SK-N-SH (cell line): ENCODE results near the gene RP2. TPM values are rescaled to one million over a fixed set of nuclear protein-coding genes. Genes with fewer than 3 reads are reported as not detected.

Experiments
- CTCF ChIA-PET: fragments of 300-600, 350-600 bp; formaldehyde crosslinking; extraction: SDS; loops from one replicate; lab custom pipeline; 2021; lab: Yijun Ruan, JAX
- POLR2A ChIA-PET: fragments of 350-600 bp; sonication (Branson Sonifier 250); formaldehyde crosslinking; extraction: SDS; loops from one replicate; lab custom pipeline; 2020; ENCODE audit warnings: antibody characterized with exemption, inconsistent platforms; lab: Yijun Ruan, JAX
- DNase-seq: peaks from one replicate; pipeline ENCODE4 v3.0.0; 2012
- H2AFZ ChIP-seq: fragments of 200-600 bp; sonication (generic); 2 replicates; pipeline ENCODE4 v1.8.1; 2016; ENCODE audit warnings: antibody characterized with exemption, mild to moderate bottlenecking, low read depth
- H3F3A ChIP-seq: fragments of 200-600 bp; sonication (generic); replicated peaks from 2 replicates; pipeline ENCODE3; 2016; ENCODE audit warnings: antibody characterized with exemption, mild to moderate bottlenecking; ENCODE audit not compliant: insufficient read depth
- H3K27ac ChIP-seq, 2 experiments: fragments of 200-500 bp in 1 of 2; fragments of 200-600 bp in 1 of 2; sonication (Bioruptor generic) in 1 of 2; sonication (generic), shearing (Covaris generic) in 1 of 2; 2 replicates each; pipeline versions ENCODE4 v1.5.1 to v1.6.1; 2014 to 2016; ENCODE audit warnings: low read depth in 2 of 2, inconsistent platforms in 1 of 2, low read length in 1 of 2, mild to moderate bottlenecking in 1 of 2, mixed read lengths in 1 of 2
- H3K27me3 ChIP-seq: fragments of 200-600 bp; sonication (generic), shearing (Covaris generic); 2 replicates; pipeline ENCODE4 v1.6.1; 2016; ENCODE audit warnings: mixed run types; ENCODE audit not compliant: insufficient read depth
- H3K36me3 ChIP-seq, 2 experiments: fragments of 200-500 bp in 1 of 2; fragments of 200-600 bp in 1 of 2; sonication (Bioruptor generic) in 1 of 2; sonication (generic) in 1 of 2; replicated peaks in 1 of 2; 2 replicates each; pipeline versions ENCODE3 to v1.5.1; 2014 to 2016; ENCODE audit warnings: low read length in 1 of 2, mild to moderate bottlenecking in 1 of 2; ENCODE audit not compliant: insufficient read depth in 2 of 2, control insufficient read depth in 1 of 2
- H3K4me1 ChIP-seq, 2 experiments: fragments of 200-500 bp in 1 of 2; fragments of 200-600 bp in 1 of 2; sonication (Bioruptor generic) in 1 of 2; sonication (generic), shearing (Covaris generic) in 1 of 2; 2 replicates each; pipeline versions ENCODE4 v1.5.1 to v1.6.1; 2014 to 2016; ENCODE audit warnings: low read depth in 1 of 2, low read length in 1 of 2, mixed run types in 1 of 2; ENCODE audit not compliant: insufficient read depth in 2 of 2, control insufficient read depth in 1 of 2
- H3K4me2 ChIP-seq: fragments of 200-600 bp; sonication (generic), shearing (Covaris generic); 2 replicates; pipeline ENCODE4 v1.6.1; 2017; ENCODE audit warnings: mixed run types
- H3K4me3 ChIP-seq, 2 experiments: fragments of 200-500 bp in 1 of 2; fragments of 200-600 bp in 1 of 2; sonication (Bioruptor generic) in 1 of 2; sonication (generic), shearing (Covaris generic) in 1 of 2; 2 replicates each; pipeline versions ENCODE4 v1.5.1 to v1.8.1; 2014 to 2016; ENCODE audit warnings: low read depth in 2 of 2, inconsistent platforms in 1 of 2, low read length in 1 of 2, mild to moderate bottlenecking in 1 of 2, mixed read lengths in 1 of 2, moderate library complexity in 1 of 2
- H3K79me2 ChIP-seq: fragments of 200-600 bp; sonication (generic); 2 replicates; pipeline ENCODE4 v1.8.1; 2017; ENCODE audit warnings: mild to moderate bottlenecking; ENCODE audit not compliant: insufficient read depth
- H3K9ac ChIP-seq: fragments of 200-600 bp; sonication (generic); 2 replicates; pipeline ENCODE4 v1.6.1; 2017; ENCODE audit warnings: mixed run types
- H3K9me2 ChIP-seq: fragments of 200-600 bp; sonication (generic); 2 replicates; pipeline ENCODE4 v1.6.1; 2017; ENCODE audit warnings: mixed run types
- H3K9me3 ChIP-seq: fragments of 200-600 bp; sonication (generic); 2 replicates; pipeline ENCODE4 v1.6.1; 2017; ENCODE audit warnings: mixed run types, mild to moderate bottlenecking, moderate library complexity
- H4K20me1 ChIP-seq: fragments of 200-600 bp; sonication (generic); 2 replicates; pipeline ENCODE4 v1.6.1; 2017; ENCODE audit warnings: mild to moderate bottlenecking, mixed run types; ENCODE audit not compliant: insufficient read depth
- CHD2 ChIP-seq: fragments of 150-350 bp; IDR thresholded peaks from 2 replicates; pipeline ENCODE4 v1.6.1; 2018; ENCODE audit warnings: low read length; ENCODE audit not compliant: partially characterized antibody
- ELF1 ChIP-seq: IDR thresholded peaks from 2 replicates; pipeline ENCODE4 v1.4.0; 2012
- EP300 ChIP-seq, 2 experiments: IDR thresholded peaks; 2 replicates each; pipeline versions ENCODE4 v1.4.0 to v1.6.1; 2012; ENCODE audit warnings: borderline replicate concordance in 1 of 2, low read depth in 1 of 2, low read length in 1 of 2
- FOSL2 ChIP-seq: IDR thresholded peaks from 2 replicates; pipeline ENCODE4 v1.4.0; 2012; ENCODE audit warnings: low read depth, mild to moderate bottlenecking, moderate library complexity, borderline replicate concordance
- FOXM1 ChIP-seq: IDR thresholded peaks from 2 replicates; pipeline ENCODE4 v1.4.0; 2012; ENCODE audit warnings: low read depth, mild to moderate bottlenecking
- IRF3 ChIP-seq: fragments of 150-350 bp; IDR thresholded peaks from 2 replicates; pipeline ENCODE4 v1.6.1; 2016; ENCODE audit warnings: mild to moderate bottlenecking, low read depth, low read length
- JUND ChIP-seq: IDR thresholded peaks from 2 replicates; pipeline ENCODE4 v1.4.0; 2012
- MXI1 ChIP-seq: IDR thresholded peaks from 2 replicates; pipeline ENCODE4 v1.6.1; 2012; ENCODE audit warnings: mild to moderate bottlenecking, low read depth, low read length, improper control_type of control experiment
- NFIC ChIP-seq: IDR thresholded peaks from 2 replicates; pipeline ENCODE4 v1.4.0; 2012; ENCODE audit warnings: borderline replicate concordance
- NRF1 ChIP-seq: IDR thresholded peaks from 2 replicates; pipeline ENCODE4 v1.6.1; 2012; ENCODE audit warnings: low read depth, mild to moderate bottlenecking, low read length
- POLR2AphosphoS5 ChIP-seq: IDR thresholded peaks from 2 replicates; pipeline ENCODE4 v1.6.1; 2012; ENCODE audit warnings: low read depth, low read length
- RAD21 ChIP-seq: IDR thresholded peaks from 2 replicates; pipeline ENCODE4 v1.6.1; 2012; ENCODE audit warnings: mild to moderate bottlenecking, low read length
- RFX5 ChIP-seq: IDR thresholded peaks from 2 replicates; pipeline ENCODE4 v1.6.1; 2012; ENCODE audit warnings: mild to moderate bottlenecking, improper control_type of control experiment, low read length
- SMC3 ChIP-seq: IDR thresholded peaks from 2 replicates; pipeline ENCODE4 v1.6.1; 2012; ENCODE audit warnings: low read depth, low read length, improper control_type of control experiment
- TAF1 ChIP-seq: IDR thresholded peaks from 2 replicates; pipeline ENCODE4 v1.6.1; 2012; ENCODE audit warnings: low read depth, mild to moderate bottlenecking, low read length, moderate library complexity, borderline replicate concordance
- TCF12 ChIP-seq: IDR thresholded peaks from 2 replicates; pipeline ENCODE4 v1.4.0; 2012
- TEAD4 ChIP-seq: IDR thresholded peaks from 2 replicates; pipeline ENCODE4 v1.4.0; 2012; ENCODE audit warnings: mild to moderate bottlenecking, borderline replicate concordance; ENCODE audit not compliant: insufficient read depth
- USF1 ChIP-seq: IDR thresholded peaks from 2 replicates; pipeline ENCODE4 v1.4.0; 2012; ENCODE audit warnings: low read depth, borderline replicate concordance
- USF2 ChIP-seq: fragments of 150-350 bp; IDR thresholded peaks from 2 replicates; pipeline ENCODE4 v1.6.1; 2017; ENCODE audit warnings: antibody characterized with exemption, low read length, low read depth, borderline replicate concordance
- ZBTB33 ChIP-seq: IDR thresholded peaks from 2 replicates; pipeline ENCODE4 v1.4.0; 2012; ENCODE audit warnings: low read depth, borderline replicate concordance
- WGBS: methylation state at CpG from one replicate; pipeline ENCODE4 v1.1.6; 2017; ENCODE audit warnings: low lambda C conversion rate; 5-methylcytosine and 5-hydroxymethylcytosine counted together
- polyA plus RNA-seq, 3 experiments: library from polyadenylated mRNA; depleted of rRNA; stranded (reverse); fragments of >200 nt; gene quantifications; 2 replicates each; pipeline ENCODE4 v1.2.3, GENCODE V29; 2012
- TF ChIP-seq, protein P1 (sequence below): IDR thresholded peaks from 2 replicates; pipeline ENCODE4 v1.4.0; 2012; ENCODE audit warnings: low read depth
- TF ChIP-seq, protein P2 (sequence below): fragments of 200-600 bp; sonication (generic); IDR thresholded peaks from 2 replicates; pipeline ENCODE4 v1.6.1; 2017; ENCODE audit warnings: antibody characterized with exemption, mild to moderate bottlenecking, moderate library complexity

RP2 gene
- polyA plus RNA-seq, 1 of the 3 experiments (the other 2 are of a cell fraction) = 4.5 TPM

GRCh38 chrX:46903458-46904242 lies 66.8 kb downstream of the RP2 start:
- POLR2A ChIA-PET = no interaction called here
- peak; percentile 82 for DNase-seq

More at GRCh38 chrX:46903458-46904242, 66.8 kb downstream of the RP2 start:
- Histone ChIP-seq H3F3A (no peaks in the 10 kb centered on the region), H4K20me1 (no peaks in the 10 kb centered on the region), H3K36me3 (no peaks in the 10 kb centered on the region), H3K9ac (no peak overlapping the region), H3K27me3 (no peaks in the 10 kb centered on the region), H3K4me3 (peak overlapping the region; percentile 53 to 65), H3K4me2 (peak overlapping the region; percentile 73), H3K4me1 (peaks cover 0 to 4% of the 10 kb centered on the region in 2 experiments; a peak in 1 of 4 replicates), H3K79me2 (no peaks in the 10 kb centered on the region), H2AFZ (0 out of 2 replicates have a peak overlapping the region, but pooled peaks have one; percentile 47), H3K9me2 (no peaks in the 10 kb centered on the region), H3K27ac (peak overlapping the region in 1 of 2 experiments; percentile 56; a peak in 2 of 4 replicates), H3K9me3 (no peaks in the 10 kb centered on the region)
- CTCF ChIA-PET = interaction anchor here (0.6 to 2.6 kb wide), 32 partner anchors 8 to 308 kb away, joined by 3 to 28 read pairs (median 4); partner anchors contain the start of genes JADE3 and RP2
- TF ChIP-seq POLR2AphosphoS5 = no peak
- TF ChIP-seq JUND = no peak
- no peak for TF ChIP-seq IRF3
- peak; percentile 87 for TF ChIP-seq NFIC
- TF ChIP-seq USF2 = no peak
- no peak for TF ChIP-seq USF1
- TF ChIP-seq CHD2 = no peak
- 0 out of 2 replicates have a peak, but pooled peaks have one; percentile 35 for TF ChIP-seq TCF12
- TF ChIP-seq RAD21 = peak; percentile 79
- no peak for TF ChIP-seq NRF1
- no peak for TF ChIP-seq TEAD4
- TF ChIP-seq, protein P1, sequence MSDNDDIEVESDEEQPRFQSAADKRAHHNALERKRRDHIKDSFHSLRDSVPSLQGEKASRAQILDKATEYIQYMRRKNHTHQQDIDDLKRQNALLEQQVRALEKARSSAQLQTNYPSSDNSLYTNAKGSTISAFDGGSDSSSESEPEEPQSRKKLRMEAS = peak; percentile 72
- TF ChIP-seq FOXM1 = no peak
- TF ChIP-seq FOSL2 = no peak
- no peak for TF ChIP-seq ELF1
- TF ChIP-seq TAF1 = no peak
- TF ChIP-seq RFX5 = no peak
- TF ChIP-seq, protein P2, sequence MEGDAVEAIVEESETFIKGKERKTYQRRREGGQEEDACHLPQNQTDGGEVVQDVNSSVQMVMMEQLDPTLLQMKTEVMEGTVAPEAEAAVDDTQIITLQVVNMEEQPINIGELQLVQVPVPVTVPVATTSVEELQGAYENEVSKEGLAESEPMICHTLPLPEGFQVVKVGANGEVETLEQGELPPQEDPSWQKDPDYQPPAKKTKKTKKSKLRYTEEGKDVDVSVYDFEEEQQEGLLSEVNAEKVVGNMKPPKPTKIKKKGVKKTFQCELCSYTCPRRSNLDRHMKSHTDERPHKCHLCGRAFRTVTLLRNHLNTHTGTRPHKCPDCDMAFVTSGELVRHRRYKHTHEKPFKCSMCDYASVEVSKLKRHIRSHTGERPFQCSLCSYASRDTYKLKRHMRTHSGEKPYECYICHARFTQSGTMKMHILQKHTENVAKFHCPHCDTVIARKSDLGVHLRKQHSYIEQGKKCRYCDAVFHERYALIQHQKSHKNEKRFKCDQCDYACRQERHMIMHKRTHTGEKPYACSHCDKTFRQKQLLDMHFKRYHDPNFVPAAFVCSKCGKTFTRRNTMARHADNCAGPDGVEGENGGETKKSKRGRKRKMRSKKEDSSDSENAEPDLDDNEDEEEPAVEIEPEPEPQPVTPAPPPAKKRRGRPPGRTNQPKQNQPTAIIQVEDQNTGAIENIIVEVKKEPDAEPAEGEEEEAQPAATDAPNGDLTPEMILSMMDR = peak; percentile 68
- TF ChIP-seq EP300 (IDR thresholded peaks at IDR 0.05; ENCODE audit: borderline replicate concordance in 1 of 2, low read depth in 1 of 2, low read length in 1 of 2) = no peak
- TF ChIP-seq SMC3 = peak; percentile 64
- TF ChIP-seq ZBTB33 = no peak
- peak; percentile 63; the same call in 1 of the 2 replicates for TF ChIP-seq MXI1
- 9% methylated on average over 9 of the region's 14 CpGs for WGBS
